H54 (cell line): ENCODE data around the gene MUC2.
A peak's percentile ranks its signal among the peaks of the same experiment; 100 is the strongest.

Source experiments
- DNase-seq: peaks from one replicate; pipeline ENCODE4 v3.0.0; 2011; ENCODE audit warnings: low spot score, mixed read lengths; ENCODE audit not compliant: insufficient read length
- FAIRE-seq: peaks from 3 replicates; lab custom pipeline; 2011; peaks lifted over from hg19 to GRCh38; lab: Jason Lieb, UNC
- POLR2A ChIP-seq: IDR thresholded peaks from 2 replicates; pipeline ENCODE4 v1.6.1; 2011; ENCODE audit warnings: low read depth, mild to moderate bottlenecking, low read length

Gene MUC2

GRCh38 chr11:1062075-1062820 lies 12.4 kb upstream of the MUC2 start:
- FAIRE-seq (no peak), DNase-seq (no peak)
- TF ChIP-seq POLR2A = no peak

- DNase-seq (no peak), FAIRE-seq (no peak)
- TF ChIP-seq POLR2A = no peak
Measured at GRCh38 chr11:1064167-1064566, 10.5 kb upstream of the MUC2 start.

GRCh38 chr11:1067812-1068496 lies 6.7 kb upstream of the MUC2 start:
- TF ChIP-seq POLR2A = no peak
- DNase-seq = no peak
- FAIRE-seq = no peak

DNA sequence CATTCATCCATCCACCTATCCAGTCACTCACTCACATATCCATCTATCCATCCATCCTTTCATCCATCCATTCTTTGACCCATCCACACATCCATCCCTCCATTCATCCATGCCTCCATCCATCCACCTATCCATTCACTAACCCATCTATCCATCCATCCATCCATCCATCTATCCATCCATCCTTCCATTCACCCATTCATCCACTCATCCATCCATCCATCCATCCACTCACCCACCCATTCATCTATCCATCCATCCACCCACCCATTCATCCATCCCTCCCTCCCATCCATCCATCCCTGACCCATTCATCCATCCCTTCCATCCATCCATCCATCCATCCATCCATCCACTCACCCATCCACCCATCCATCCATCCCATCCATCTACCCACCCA lies 4.9 kb upstream of the MUC2 start:
- no peak for TF ChIP-seq POLR2A
- FAIRE-seq (no peak), DNase-seq (no peak)

- no peak for DNase-seq
- no peak for FAIRE-seq
- TF ChIP-seq POLR2A = no peak
Measured at GRCh38 chr11:1070594-1071462, 3.8 kb upstream of the MUC2 start.

DNA sequence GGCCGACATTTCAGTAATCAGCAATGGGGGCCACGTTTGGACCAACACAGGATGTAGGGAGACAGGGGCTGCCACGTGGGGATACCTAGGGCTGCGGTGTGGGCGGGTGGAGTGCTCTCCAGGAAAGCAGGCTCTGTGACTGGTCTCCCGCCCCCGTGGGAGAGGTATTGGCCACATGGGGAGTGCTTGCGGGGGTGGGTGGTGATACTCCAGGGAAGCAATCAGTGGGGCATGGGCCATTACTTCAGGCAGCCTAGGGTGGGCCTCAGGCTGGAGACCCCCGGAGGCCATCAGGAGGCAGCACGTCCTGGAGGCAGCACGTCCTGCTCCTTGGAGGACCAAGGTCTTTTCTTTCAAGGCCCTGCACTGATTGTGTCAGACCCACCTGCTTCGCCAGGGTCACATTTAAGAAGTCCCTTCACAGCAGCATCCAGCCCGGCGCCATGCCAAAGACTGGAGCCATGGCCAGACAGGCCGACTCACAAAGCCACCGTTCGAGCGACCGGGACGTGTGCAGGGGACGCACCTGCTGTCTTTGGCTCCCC lies 3.0 kb upstream of the MUC2 start:
- DNase-seq = no peak
- FAIRE-seq = no peak
- TF ChIP-seq POLR2A = no peak

DNA sequence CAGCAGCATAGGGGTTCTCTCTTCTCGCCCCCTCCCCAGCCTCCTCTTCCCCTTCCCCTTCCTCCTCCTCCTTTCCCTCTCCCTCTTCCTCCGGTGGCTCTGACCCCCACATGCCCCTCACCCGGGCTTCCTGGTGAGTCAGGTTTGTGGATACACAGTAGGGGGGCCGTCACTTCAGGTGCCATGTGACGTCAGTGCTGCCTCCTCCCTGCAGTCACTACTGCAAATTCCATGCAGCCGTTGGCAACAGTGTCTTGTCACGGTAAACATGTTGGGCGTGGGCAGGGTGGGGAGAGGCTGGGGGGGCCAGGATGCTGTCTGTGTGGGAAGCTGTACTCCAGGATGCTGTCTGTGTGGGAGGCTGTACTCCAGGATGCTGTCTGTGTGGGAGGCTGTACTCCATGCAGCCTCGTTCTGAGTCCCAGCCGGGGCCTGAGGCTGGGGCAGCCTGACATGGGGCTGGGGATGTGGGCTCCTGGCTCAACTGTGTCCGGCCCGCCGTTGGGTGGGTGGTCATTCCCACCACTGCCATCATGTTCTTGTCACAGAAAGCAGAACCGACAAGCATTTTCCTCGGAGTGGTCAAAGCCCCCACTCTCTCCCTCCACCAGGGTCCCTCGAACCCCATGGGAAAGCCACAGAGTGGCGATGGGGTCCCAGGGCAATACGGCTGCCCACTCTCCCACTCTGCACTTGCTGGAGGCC lies 2.4 kb upstream of the MUC2 start:
- FAIRE-seq (peak; percentile 75), DNase-seq (peak; percentile 75)
- no peak for TF ChIP-seq POLR2A

DNA sequence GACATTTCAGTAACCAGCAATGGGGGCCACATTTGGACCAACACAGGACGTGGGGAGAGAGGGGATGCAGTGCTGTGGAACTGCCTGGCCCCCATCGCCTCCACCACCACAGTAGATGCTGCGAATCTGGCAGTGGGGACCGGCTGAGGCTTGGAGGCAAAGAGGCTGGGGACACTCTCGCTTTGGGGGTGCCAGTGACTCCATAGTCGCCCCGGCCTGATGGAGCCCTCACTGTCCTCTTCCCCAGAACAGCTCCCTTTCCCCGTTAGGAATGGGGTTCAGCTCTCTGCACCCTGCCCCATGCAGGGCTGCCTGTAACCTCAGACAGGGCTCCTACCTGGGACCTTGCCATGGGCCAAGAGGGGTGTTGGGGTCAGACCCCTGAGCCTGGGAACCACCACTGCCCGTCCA lies 1.8 kb upstream of the MUC2 start:
- FAIRE-seq (no peak), DNase-seq (no peak)
- TF ChIP-seq POLR2A = no peak

GRCh38 chr11:1073261-1073724 lies 1.4 kb upstream of the MUC2 start:
- DNase-seq (peak; percentile 76), FAIRE-seq (no peak)
- TF ChIP-seq POLR2A = no peak

DNA sequence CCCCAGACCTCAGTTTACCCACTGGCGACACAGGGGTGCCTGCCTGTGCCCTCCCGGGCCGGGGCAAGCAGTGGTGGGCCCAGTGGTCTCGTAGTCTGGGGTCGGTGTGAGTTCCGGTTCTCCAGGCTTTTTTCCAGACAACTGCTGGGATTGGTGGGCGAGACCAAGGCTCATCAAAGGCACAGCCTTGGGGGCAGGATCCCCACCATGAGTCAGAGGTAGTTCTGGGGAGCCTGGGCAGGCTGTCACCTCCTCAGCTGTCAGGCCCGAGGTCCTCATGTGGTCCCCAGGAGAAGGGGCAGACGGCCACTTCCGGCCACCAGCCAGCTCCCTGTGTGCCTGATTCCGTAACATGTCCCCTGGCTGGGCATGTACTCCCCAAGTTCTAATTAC lies 827 bp upstream of the MUC2 start:
- no peak for FAIRE-seq
- TF ChIP-seq POLR2A = no peak

GRCh38 chr11:1075341-1075911 lies 752 bp downstream of the MUC2 start:
- no peak for DNase-seq
- no peak for FAIRE-seq
- no peak for TF ChIP-seq POLR2A

More for the DNA sequence above, 827 bp upstream of the MUC2 start:
- no peak for DNase-seq

- no peak for DNase-seq
- TF ChIP-seq POLR2A = no peak
- no peak for FAIRE-seq
Measured at GRCh38 chr11:1076061-1076665, 1.5 kb downstream of the MUC2 start.
